AG04450 (cell line): ENCODE data around the gene PTCH2. TPM values are rescaled to one million over a fixed set of nuclear protein-coding genes. Genes with fewer than 3 reads are reported as not detected.

Experiments
- CTCF ChIA-PET: fragments of 300-600, 350-600 bp; formaldehyde crosslinking; extraction: SDS; loops from one replicate; lab custom pipeline; 2022; ENCODE audit warnings: antibody characterized with exemption, inconsistent platforms; lab: Charles Lee
- POLR2A ChIA-PET: fragments of 350-600 bp; formaldehyde crosslinking; extraction: SDS; loops from one replicate; lab custom pipeline; 2021; ENCODE audit warnings: antibody characterized with exemption, inconsistent platforms; lab: Yijun Ruan, JAX
- DNase-seq: peaks from one replicate; pipeline ENCODE4 v3.0.0-alpha.2; 2011; ENCODE audit warnings: low read depth, low spot score
- H3K27ac ChIP-seq: one replicate; pipeline ENCODE4 v1.5.1; 2012; ENCODE audit warnings: low read depth, low read length, control low read depth
- H3K27me3 ChIP-seq: one replicate; pipeline ENCODE4 v1.6.0; 2012; ENCODE audit warnings: low read length; ENCODE audit not compliant: control insufficient read depth, insufficient read depth
- H3K4me3 ChIP-seq: 2 replicates; pipeline ENCODE4 v1.5.1; 2011; ENCODE audit warnings: mild to moderate bottlenecking, low read depth, low read length, control low read depth
- H3K9me3 ChIP-seq: 2 replicates; pipeline ENCODE4 v1.5.1; 2012; ENCODE audit warnings: low read length; ENCODE audit not compliant: control insufficient read depth, insufficient read depth
- CTCF ChIP-seq: IDR thresholded peaks from 2 replicates; pipeline ENCODE4 v1.5.1; 2011; ENCODE audit warnings: low read depth, low read length, control low read depth, inconsistent platforms
- polyA plus RNA-seq: library from polyadenylated mRNA; depleted of rRNA; stranded (reverse); fragments of >200 nt; gene quantifications from 2 replicates; pipeline ENCODE4 v1.2.3, GENCODE V29; 2011

The PTCH2 gene
- polyA plus RNA-seq, 1 experiment = 0.20 TPM

GRCh38 chr1:44803062-44803311 lies 40.1 kb downstream of the PTCH2 start:
- ChIA-PET CTCF (no interaction called here), POLR2A (no interaction called here)
- Histone ChIP-seq H3K27me3 (no peaks in the 10 kb centered on the region), H3K4me3 (peak overlapping the region; percentile 77), H3K27ac (no peak overlapping the region), H3K9me3 (no peaks in the 10 kb centered on the region; the same call in 1 of the 2 replicates)
- no peak for TF ChIP-seq CTCF
- DNase-seq = no peak

GRCh38 chr1:44802306-44803061 lies 40.6 kb downstream of the PTCH2 start:
- Histone ChIP-seq H3K27ac (peak overlapping the region; percentile 11), H3K9me3 (no peaks in the 10 kb centered on the region; the same call in 1 of the 2 replicates), H3K27me3 (no peaks in the 10 kb centered on the region), H3K4me3 (peak overlapping the region; percentile 77)
- TF ChIP-seq CTCF = no peak
- ChIA-PET CTCF (no interaction called here), POLR2A (interaction anchor here (0.8 kb wide), 2 partner anchors 17 to 21 kb away, joined by 3 read pairs; no protein-coding TSS in a partner anchor)
- no peak for DNase-seq

- DNase-seq = no peak
- H3K9me3 ChIP-seq = no peaks in the 10 kb centered on the region; the same call in 1 of the 2 replicates
- TF ChIP-seq CTCF = no peak
- H3K27me3 ChIP-seq = no peaks in the 10 kb centered on the region
- peak overlapping the region; percentile 77 for H3K4me3 ChIP-seq
- ChIA-PET CTCF (interaction anchor here (1.8 kb wide), 1 partner anchor 7 kb away, joined by 20 read pairs; the partner anchor contains the start of gene BTBD19), POLR2A (interaction anchor here (0.7 to 2.9 kb wide), 6 partner anchors 7 to 720 kb away, joined by 3 to 81 read pairs (median 12); partner anchors contain the start of genes BTBD19 and PRDX1)
- H3K27ac ChIP-seq = peak overlapping the region; percentile 11
Measured at GRCh38 chr1:44801491-44802305, 41.4 kb downstream of the PTCH2 start.

- POLR2A ChIA-PET = interaction anchor here (0.6 to 2.9 kb wide), 22 partner anchors 9 to 722 kb away, joined by 3 to 81 read pairs (median 6); partner anchors contain the start of genes BTBD19, HECTD3, MUTYH and PRDX1
- CTCF ChIA-PET = interaction anchor here (0.6 to 1.8 kb wide), 19 partner anchors 9 to 497 kb away, joined by 3 to 20 read pairs (median 4); partner anchors contain the start of genes BEST4, BTBD19, EIF2B3 and RPS8
Measured at GRCh38 chr1:44799770-44800584, 43.1 kb downstream of the PTCH2 start, which contains the start of gene PLK3. TSS of gene PLK3 (plus strand) at chr1:44800377. CDS start at chr1:44800464, 87 bp downstream.

More at GRCh38 chr1:44799770-44800584, 43.1 kb downstream of the PTCH2 start, which contains the start of gene PLK3:
- Histone ChIP-seq H3K4me3 (peak within 1 kb of the TSS; percentile 85), H3K27ac (peak within 1 kb of the TSS; percentile 92), H3K27me3 (no peaks in the 10 kb centered on the region), H3K9me3 (no peaks in the 10 kb centered on the region; the same call in 1 of the 2 replicates)
- DNase-seq = peak; percentile 95
- TF ChIP-seq CTCF = peak; percentile 93
